ENCODE results near the gene BBS1.
A peak's percentile ranks its signal among the peaks of the same experiment; 100 is the strongest.
"Not testable (repeated sequence)": the region's sequence is repeated elsewhere in the genome, so short reads cannot be mapped to it uniquely, and the experiment has no call there.

Gene BBS1

DNA sequence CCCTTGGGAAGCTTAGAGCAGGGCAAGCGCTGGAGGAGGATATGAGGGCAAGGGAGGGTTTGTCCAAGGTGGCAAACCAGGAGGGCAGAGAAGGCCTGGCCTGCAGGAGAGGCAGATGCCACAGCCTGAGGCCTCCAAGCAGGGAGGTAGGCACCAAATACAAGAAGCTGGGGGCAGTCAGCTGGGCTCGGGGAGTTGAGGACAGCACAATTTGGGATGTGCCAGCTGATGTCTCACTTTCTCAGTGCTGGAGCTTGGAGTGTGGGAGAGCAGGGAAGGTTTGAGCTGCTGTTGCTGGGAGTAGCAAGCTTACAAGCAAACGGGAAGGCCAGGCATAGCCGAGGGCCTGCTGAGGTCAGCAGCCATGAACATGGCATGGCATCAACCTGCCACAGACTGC lies 31.5 kb downstream of the BBS1 start:
- TF ChIP-seq, protein P1, sequence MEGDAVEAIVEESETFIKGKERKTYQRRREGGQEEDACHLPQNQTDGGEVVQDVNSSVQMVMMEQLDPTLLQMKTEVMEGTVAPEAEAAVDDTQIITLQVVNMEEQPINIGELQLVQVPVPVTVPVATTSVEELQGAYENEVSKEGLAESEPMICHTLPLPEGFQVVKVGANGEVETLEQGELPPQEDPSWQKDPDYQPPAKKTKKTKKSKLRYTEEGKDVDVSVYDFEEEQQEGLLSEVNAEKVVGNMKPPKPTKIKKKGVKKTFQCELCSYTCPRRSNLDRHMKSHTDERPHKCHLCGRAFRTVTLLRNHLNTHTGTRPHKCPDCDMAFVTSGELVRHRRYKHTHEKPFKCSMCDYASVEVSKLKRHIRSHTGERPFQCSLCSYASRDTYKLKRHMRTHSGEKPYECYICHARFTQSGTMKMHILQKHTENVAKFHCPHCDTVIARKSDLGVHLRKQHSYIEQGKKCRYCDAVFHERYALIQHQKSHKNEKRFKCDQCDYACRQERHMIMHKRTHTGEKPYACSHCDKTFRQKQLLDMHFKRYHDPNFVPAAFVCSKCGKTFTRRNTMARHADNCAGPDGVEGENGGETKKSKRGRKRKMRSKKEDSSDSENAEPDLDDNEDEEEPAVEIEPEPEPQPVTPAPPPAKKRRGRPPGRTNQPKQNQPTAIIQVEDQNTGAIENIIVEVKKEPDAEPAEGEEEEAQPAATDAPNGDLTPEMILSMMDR (IDR thresholded peaks at IDR 0.05; ENCODE audit: insufficient read depth, low read depth, low read length, missing control alignments), result no peak
- no peak overlapping the region for H3K4me3 ChIP-seq (ENCODE audit: low read length)
- no peak for DNase-seq (ENCODE audit: low read depth)

DNA sequence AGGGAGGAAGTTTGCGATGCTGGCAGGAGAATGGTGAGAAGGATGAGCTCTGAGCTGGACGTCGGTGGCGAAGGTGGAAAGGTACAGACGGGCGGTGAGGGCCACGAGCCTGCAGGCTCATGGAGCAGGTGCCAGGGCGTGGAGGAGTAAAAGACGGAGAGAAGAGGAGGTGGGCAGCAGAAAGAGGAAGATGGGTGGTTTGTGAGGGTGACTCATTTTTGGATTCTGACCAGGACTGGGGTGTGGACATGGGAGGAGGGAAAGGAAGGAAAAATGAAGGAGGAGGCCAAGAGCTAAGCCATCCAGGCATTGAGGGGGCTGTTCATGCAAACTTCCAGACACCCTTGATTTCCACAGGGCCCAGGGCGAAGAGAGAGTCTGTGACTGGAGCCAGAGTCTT lies 31.9 kb downstream of the BBS1 start:
- H3K4me3 ChIP-seq (ENCODE audit: low read length), result no peak overlapping the region
- DNase-seq (ENCODE audit: low read depth), result no peak
- TF ChIP-seq, protein P1 (IDR thresholded peaks at IDR 0.05; ENCODE audit: insufficient read depth, low read depth, low read length, missing control alignments), result no peak

DNA sequence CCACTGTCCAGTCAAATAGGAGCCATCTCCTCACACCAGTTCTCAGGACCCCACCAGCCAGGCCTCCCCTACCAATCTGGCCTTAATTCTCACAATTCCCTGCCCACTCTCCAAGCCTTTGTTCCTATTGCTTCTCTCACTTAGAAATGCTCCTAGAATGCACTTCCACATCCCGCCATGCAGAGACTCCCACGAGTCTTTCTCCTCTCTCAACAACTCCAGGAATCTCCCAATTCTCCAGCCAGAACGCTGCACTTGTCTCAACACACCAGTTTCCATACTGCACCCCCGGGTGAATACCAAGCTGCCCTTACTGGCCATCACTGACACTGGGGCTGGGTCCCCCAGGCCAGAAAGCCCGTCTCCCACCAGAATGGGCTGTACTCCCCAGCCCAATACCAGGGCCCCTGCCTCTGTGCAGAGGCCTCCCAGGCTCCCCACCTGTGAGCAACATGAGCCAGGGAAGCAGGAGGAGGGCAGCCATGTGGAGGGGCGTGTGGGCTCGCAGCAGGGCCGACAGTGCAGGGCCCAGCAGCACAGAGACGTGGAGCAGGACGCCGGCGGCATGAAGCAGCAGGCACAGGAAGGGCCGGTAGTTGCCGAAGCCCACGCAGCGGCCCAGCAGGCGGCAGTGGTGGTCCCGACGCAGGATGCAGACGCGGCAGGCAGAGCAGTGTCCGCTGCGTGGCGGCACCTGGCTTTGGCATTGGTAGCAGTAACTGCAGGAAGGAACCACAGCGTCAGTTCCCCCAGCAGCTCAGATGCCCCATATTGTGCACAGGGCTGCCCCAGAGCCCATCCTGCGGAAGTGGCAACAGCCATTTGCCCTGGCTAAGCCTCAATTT lies 33.0 kb downstream of the BBS1 start:
- no peak overlapping the region for H3K4me3 ChIP-seq (ENCODE audit: low read length)
- TF ChIP-seq, protein P1 (IDR thresholded peaks at IDR 0.05; ENCODE audit: insufficient read depth, low read depth, low read length, missing control alignments), result peak; percentile 14
- DNase-seq (ENCODE audit: low read depth), result peak; percentile 36

DNA sequence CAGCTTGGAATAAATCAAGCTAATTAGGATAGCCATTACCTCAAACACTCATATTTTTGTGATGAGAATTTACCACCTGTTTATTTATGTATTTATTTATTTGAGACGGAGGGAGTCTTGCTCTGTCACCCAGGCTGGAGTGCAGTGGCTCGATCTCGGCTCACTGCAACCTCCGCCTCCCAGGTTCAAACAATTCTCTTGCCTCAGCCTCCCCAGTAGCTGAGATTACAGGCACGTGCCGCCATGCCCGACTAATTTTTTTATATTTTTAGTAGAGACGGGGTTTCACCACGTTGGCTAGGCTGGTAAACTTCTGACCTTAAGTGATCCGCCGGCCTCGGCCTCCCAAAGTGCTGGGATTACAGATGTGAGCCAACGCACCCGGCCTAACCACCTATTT lies 34.5 kb downstream of the BBS1 start:
- not testable (repeated sequence) for DNase-seq (ENCODE audit: low read depth)
- H3K4me3 ChIP-seq (ENCODE audit: low read length), result peak overlapping the region; percentile 63

DNA sequence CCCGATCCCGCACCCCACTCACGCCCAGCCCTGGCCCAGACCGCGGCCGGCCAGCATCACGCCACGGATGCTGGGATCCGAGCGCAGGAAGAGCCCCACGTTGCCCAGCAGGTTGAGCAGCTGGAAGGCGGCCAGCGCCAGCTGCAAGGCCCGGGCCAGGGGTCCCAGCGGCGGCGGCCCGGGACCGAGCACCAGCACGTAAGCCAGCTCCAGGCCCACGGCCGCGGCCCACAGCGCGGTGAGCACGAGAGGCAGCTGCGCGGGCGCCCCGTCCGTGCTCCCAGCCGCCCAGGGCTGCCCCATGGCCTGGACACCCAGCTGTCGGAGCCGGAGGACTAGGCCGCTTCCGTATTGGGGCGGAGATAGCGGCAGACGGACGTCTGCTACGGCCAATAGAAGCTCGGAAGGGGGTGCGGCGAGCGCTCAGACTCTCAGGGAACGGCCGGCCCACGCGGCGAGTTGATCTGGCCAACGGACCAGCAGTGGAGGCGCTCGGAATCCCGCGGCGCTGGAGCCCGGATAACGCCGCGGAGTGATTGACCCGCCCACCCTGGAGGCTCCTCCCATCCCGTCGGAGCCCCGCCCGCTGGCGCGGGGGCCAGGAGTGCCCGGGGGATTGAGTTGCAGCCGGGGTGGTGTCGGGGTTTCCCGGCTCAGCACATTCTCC lies 35.4 kb downstream of the BBS1 start, which contains the start of gene ZDHHC24:
Gene ZDHHC24, minus strand, starts transcription at position 348 of the 667 bp plus-strand sequence. Its CDS starts 45 bp downstream, at position 303.
- DNase-seq (ENCODE audit: low read depth), result peak; percentile 98
- TF ChIP-seq, protein P1 (IDR thresholded peaks at IDR 0.05; ENCODE audit: insufficient read depth, low read depth, low read length, missing control alignments), result no peak
- peak within 1 kb of the TSS; percentile 63 for H3K4me3 ChIP-seq (ENCODE audit: low read length)

DNA sequence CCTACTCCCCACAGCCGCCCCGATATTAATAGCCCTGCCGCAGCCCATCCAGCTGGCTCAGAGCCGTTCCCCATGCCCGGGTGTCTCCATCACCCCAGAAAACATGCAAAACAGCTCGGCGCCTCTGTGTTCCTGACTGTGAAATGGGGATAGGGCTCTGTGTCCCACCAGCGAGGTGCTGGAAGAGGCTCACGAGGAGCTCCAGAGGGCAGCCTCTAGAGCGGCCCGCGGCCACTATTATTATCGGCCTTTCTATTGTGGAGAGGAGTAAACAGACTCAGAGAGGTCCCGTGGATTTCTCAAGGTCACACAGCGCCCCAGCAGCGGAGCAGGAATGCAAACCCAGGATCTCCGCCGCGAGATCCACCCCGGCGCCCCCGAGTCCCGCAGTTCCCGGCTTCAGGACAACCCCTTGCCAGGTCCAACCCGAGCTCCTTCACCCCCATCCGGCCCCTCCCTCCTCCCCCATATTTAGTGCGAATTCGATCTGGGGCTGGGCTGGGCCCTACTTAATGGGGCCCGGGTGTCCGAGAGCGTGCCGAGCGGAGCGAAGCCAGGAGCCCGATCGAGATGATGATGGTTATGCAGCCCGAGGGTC lies 36.0 kb downstream of the BBS1 start, which contains the start of gene ACTN3:
Gene ACTN3, plus strand, starts transcription at position 536 of the 598 bp plus-strand sequence. Its CDS starts 35 bp downstream, at position 571.
- TF ChIP-seq, protein P1 (IDR thresholded peaks at IDR 0.05; ENCODE audit: insufficient read depth, low read depth, low read length, missing control alignments), result no peak
- peak; percentile 23 for DNase-seq (ENCODE audit: low read depth)
- peak within 1 kb of the TSS; percentile 63 for H3K4me3 ChIP-seq (ENCODE audit: low read length)
